GM19328 (cell line): Measurements from ENCODE around the gene SACS.
"Not testable (repeated sequence)": the region's sequence is repeated elsewhere in the genome, so short reads cannot be mapped to it uniquely, and the experiment has no call there.

Experiments
- ATAC-seq: cut with Tn5 transposase; IDR thresholded peaks from one replicate; pipeline ENCODE4 v1.9.1; 2021; ENCODE audit warnings: mild to moderate bottlenecking, moderate library complexity; ENCODE audit not compliant: unreplicated experiment

The SACS gene

DNA sequence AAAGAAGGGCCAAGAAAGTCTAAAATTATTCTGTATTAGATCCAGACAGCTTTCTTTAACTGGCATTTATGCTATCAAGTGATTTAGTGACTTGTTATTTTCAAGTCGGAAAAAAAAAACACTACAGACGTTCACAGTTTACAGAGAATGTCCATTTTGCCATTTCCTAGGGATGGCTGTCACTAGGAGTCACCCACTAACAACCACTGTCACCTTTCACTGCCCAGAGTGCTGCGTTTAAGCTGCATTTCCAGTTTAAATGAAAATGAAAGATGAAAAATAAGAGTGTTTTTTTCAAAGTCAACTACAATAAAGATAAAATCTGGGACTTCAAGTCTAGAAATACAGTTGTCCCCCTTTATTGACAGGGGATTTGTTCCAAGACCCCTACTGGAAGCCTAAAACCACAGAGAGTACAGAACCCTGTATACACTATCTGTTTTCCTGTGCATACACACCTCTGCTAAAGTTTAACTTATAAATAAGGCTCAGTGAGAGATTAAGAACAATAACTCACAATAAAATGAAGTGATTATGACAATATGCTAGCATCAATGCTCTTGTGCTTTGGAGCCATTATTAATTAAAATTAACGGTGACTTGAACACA lies 112.5 kb downstream of the SACS start:
- ATAC-seq = no peak

DNA sequence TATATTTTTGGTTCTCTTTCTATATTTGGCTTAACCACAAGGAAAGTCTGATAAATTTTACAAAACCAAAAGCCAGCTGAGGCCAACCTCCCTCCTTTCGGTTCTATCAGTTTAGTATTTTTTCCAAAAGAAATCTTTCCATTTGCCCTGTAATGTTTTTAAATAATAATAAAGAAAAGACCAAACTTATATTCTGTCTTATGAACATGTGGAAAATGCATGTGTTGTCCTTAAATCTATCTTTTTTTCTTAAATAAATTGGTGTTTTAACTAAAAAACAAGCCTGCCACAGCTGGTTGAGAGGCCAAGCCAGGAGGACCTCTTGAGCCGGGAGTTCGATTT lies 113.6 kb downstream of the SACS start:
- ATAC-seq = no peak

DNA sequence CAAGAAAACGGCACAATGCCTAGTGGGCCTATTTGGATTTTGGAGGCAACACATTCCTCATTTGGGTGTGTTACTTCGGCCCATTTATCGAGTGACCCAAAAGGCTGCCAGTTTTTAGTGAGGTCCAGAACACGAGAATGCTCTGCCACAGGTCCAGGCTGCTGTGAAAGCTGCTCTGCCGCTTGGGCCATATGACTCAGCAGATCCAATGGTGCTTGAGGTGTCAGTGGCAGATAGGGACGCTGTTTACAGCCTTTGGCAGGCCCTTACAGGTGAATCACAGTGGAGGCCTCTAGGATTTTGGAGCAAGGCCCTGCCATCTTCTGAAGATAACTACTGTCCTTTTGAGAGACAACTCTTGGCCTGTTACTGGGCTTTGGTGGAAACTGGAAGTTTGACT lies 118.7 kb downstream of the SACS start:
- not testable (repeated sequence) for ATAC-seq

- no peak for ATAC-seq
Measured at GRCh38 chr13:23292586-23292985, 140.9 kb downstream of the SACS start.

GRCh38 chr13:23289917-23290357 lies 143.6 kb downstream of the SACS start:
- no peak for ATAC-seq

DNA sequence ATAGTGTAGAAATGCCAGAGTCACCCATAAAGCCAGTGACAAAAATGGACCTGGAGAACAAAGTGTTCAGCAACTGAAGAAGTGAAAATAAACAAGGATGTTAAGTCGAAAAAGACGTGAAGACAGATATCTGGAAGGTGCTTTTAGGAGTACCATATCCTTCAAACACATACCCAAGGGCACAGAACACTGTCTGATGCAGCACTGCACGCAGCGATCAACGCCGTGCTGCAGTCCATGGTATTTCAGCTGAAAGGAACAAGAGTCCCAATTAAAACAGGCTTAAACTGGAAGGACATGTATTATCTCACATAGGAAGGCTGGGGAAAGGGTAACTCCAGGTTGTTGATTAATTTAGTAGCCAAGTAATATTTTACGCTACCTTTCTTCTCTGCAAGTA lies 144.5 kb downstream of the SACS start:
- ATAC-seq = no peak

- ATAC-seq = no peak
Measured at GRCh38 chr13:23288564-23288963, 144.9 kb downstream of the SACS start.

DNA sequence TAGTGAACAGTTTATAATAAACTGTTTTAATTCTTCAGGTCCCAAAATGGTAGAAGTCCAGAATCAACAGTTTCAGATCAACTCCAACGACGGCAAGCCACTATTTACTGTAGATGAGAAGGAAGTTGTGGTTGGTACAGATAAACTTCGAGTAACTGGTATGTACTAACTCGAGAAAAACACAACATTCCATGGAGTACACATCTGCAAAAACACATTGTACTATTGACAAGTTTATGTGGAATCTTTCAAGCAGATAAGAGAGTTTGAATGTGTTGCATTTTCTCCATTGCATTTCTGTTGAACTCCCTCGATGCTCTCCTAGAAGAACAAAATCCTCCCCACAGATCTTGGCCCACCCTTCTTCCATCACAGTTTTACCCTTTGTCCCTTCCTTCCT lies 154.2 kb downstream of the SACS start:
- no peak for ATAC-seq
